SK-N-SH treated with all-trans-retinoic acid at 6 μM for 48 hours (cell line): ENCODE data around the gene RFX4.

ENCODE experiments used
- ARNTL ChIP-seq: fragments of 450-650 bp; formaldehyde crosslinking; IDR thresholded peaks from 2 replicates; pipeline ENCODE4 v1.5.0; 2020; ENCODE audit warnings: low read depth, mild to moderate bottlenecking, moderate library complexity, borderline replicate concordance
- CREB5 ChIP-seq: fragments of 250-450 bp; sonication (Bioruptor Pico); IDR thresholded peaks from 2 replicates; pipeline ENCODE4 v1.5.1; 2020; ENCODE audit warnings: low read depth, mild to moderate bottlenecking, moderate library complexity
- ESRRG ChIP-seq: fragments of 250-450 bp; sonication (Bioruptor Pico); IDR thresholded peaks from 2 replicates; pipeline ENCODE4 v1.6.1; 2021; ENCODE audit warnings: mild to moderate bottlenecking
- PATZ1 ChIP-seq: fragments of 250-450 bp; sonication (Bioruptor Pico); IDR thresholded peaks from 2 replicates; pipeline ENCODE4 v1.8.0; 2020; ENCODE audit warnings: mild to moderate bottlenecking, moderate library complexity, borderline replicate concordance
- RARB ChIP-seq: fragments of 250-450 bp; sonication (Bioruptor Pico); IDR thresholded peaks from 2 replicates; pipeline ENCODE4 v1.8.0; 2021; ENCODE audit warnings: mild to moderate bottlenecking, moderate library complexity
- TSHZ2 ChIP-seq: fragments of 250-450 bp; sonication (Bioruptor Pico); IDR thresholded peaks from 2 replicates; pipeline ENCODE4 v1.5.0; 2020; ENCODE audit warnings: mild to moderate bottlenecking, moderate library complexity
- ZNF565 ChIP-seq: fragments of 450-650 bp; formaldehyde crosslinking; conservative IDR thresholded peaks from 2 replicates; pipeline ENCODE4 v1.5.0; 2020; ENCODE audit warnings: low read depth, mild to moderate bottlenecking, moderate library complexity

- TF ChIP-seq TSHZ2 = no peak
- TF ChIP-seq RARB = no peak
- TF ChIP-seq ARNTL (CRISPR knock-in tag) = no peak
- TF ChIP-seq ZNF565 (CRISPR knock-in tag) = no peak
- no peak for TF ChIP-seq ESRRG (CRISPR knock-in tag)
- no peak for TF ChIP-seq CREB5 (CRISPR knock-in tag)
- TF ChIP-seq PATZ1 (CRISPR knock-in tag) = no peak
Measured at GRCh38 chr12:106736051-106736957, 153.5 kb downstream of the RFX4 start.
